GM10248 (cell line): ENCODE results near the gene ROGDI.

ENCODE experiments used
- CTCF ChIA-PET: fragments of 300-600 bp; sonication (Branson Sonifier 250); formaldehyde crosslinking; extraction: SDS; loops from one replicate; lab custom pipeline; 2021; ENCODE audit warnings: antibody characterized with exemption; lab: Yijun Ruan, JAX
- POLR2A ChIA-PET: fragments of 350-650 bp; sonication (Branson Sonifier 250); formaldehyde crosslinking; extraction: SDS; loops from one replicate; lab custom pipeline; 2020; ENCODE audit warnings: antibody characterized with exemption; lab: Yijun Ruan, JAX
- DNase-seq: peaks from one replicate; pipeline ENCODE4 v3.0.0; 2012; ENCODE audit errors: extremely low spot score
- CTCF ChIP-seq: IDR thresholded peaks from 2 replicates; pipeline ENCODE4 v1.5.1; 2012; ENCODE audit warnings: mild to moderate bottlenecking, low read depth; ENCODE audit errors: extremely low read depth, missing control alignments, control extremely low read depth

Gene ROGDI

GRCh38 chr16:4795828-4796572, 6.4 kb downstream of the ROGDI start:
- POLR2A ChIA-PET = no interaction called here
- CTCF ChIA-PET = interaction anchor here (1.1 to 1.4 kb wide), 3 partner anchors 8 to 161 kb away, joined by 3 to 4 read pairs (median 3); partner anchors contain the start of gene SEPTIN12
- TF ChIP-seq CTCF = no peak
- DNase-seq = no peak

GRCh38 chr16:4795181-4795827, 7.1 kb downstream of the ROGDI start, which contains the start of gene SMIM22:
Gene SMIM22, plus strand, starts transcription at chr16:4795369. Its CDS starts 366 bp downstream, at chr16:4795735.
- ChIA-PET POLR2A (no interaction called here), CTCF (interaction anchor here (1.1 kb wide), 1 partner anchor 161 kb away, joined by 3 read pairs; no protein-coding TSS in a partner anchor)
- TF ChIP-seq CTCF = no peak
- DNase-seq = no peak

- CTCF ChIA-PET = interaction anchor here (1.1 to 1.2 kb wide), 2 partner anchors 14 to 76 kb away, joined by 3 read pairs; no protein-coding TSS in a partner anchor
Measured at GRCh38 chr16:4792951-4793513, 9.4 kb downstream of the ROGDI start.

GRCh38 chr16:4790871-4791270, 11.6 kb downstream of the ROGDI start:
- ChIA-PET CTCF (no interaction called here), POLR2A (no interaction called here)
- no peak for TF ChIP-seq CTCF
- DNase-seq = no peak

More at GRCh38 chr16:4792951-4793513, 9.4 kb downstream of the ROGDI start:
- POLR2A ChIA-PET = interaction anchor here (0.5 kb wide), 1 partner anchor 86 kb away, joined by 5 read pairs; no protein-coding TSS in a partner anchor
- TF ChIP-seq CTCF = no peak
- no peak for DNase-seq

- POLR2A ChIA-PET = no interaction called here
- CTCF ChIA-PET = no interaction called here
Measured at GRCh38 chr16:4790261-4790660, 12.2 kb downstream of the ROGDI start.

More at GRCh38 chr16:4790261-4790660, 12.2 kb downstream of the ROGDI start:
- TF ChIP-seq CTCF = no peak
- DNase-seq = no peak
